HG03045 (cell line): ENCODE data around the gene CATSPER4.

ENCODE experiments used
- ATAC-seq: cut with Tn5 transposase; IDR thresholded peaks from one replicate; pipeline ENCODE4 v1.9.1; 2021; ENCODE audit warnings: mild to moderate bottlenecking, moderate library complexity; ENCODE audit not compliant: unreplicated experiment

CATSPER4 gene

GRCh38 chr1:26164036-26164860 lies 26.2 kb upstream of the CATSPER4 start:
- no peak for ATAC-seq

GRCh38 chr1:26164861-26165842 lies 25.2 kb upstream of the CATSPER4 start:
- ATAC-seq, result no peak

- no peak for ATAC-seq
Measured at GRCh38 chr1:26166719-26167281, 23.6 kb upstream of the CATSPER4 start.

GRCh38 chr1:26168410-26169197 lies 21.8 kb upstream of the CATSPER4 start, which contains the start of gene C1orf232:
TSS of gene C1orf232 (minus strand) at chr1:26168963. CDS start at chr1:26168499, 464 bp downstream.
- no peak for ATAC-seq

- ATAC-seq, result no peak
Measured at GRCh38 chr1:26169198-26169554, 21.2 kb upstream of the CATSPER4 start.

- peak; percentile 91 for ATAC-seq
Measured at GRCh38 chr1:26169669-26170471, 20.5 kb upstream of the CATSPER4 start, which contains the start of gene ZNF593. TSS of gene ZNF593 (plus strand) at chr1:26169908. CDS start at chr1:26169984, 76 bp downstream.

- no peak for ATAC-seq
Measured at GRCh38 chr1:26170472-26170821, 20.0 kb upstream of the CATSPER4 start.

GRCh38 chr1:26171084-26172072 lies 19.0 kb upstream of the CATSPER4 start, which contains the start of gene ZNF593OS:
TSS of gene ZNF593OS (minus strand) at chr1:26171832. CDS start at chr1:26171661, 171 bp downstream.
- ATAC-seq, result no peak

GRCh38 chr1:26175346-26175745 lies 15.1 kb upstream of the CATSPER4 start:
- no peak for ATAC-seq

- ATAC-seq, result no peak
Measured at GRCh38 chr1:26177182-26177684, 13.2 kb upstream of the CATSPER4 start, which contains the start of gene CNKSR1. TSS of gene CNKSR1 (plus strand) at chr1:26177491. CDS start at chr1:26177548, 57 bp downstream.

- no peak for ATAC-seq
Measured at GRCh38 chr1:26180010-26180506, 10.3 kb upstream of the CATSPER4 start.

GRCh38 chr1:26181586-26182382 lies 8.6 kb upstream of the CATSPER4 start:
- ATAC-seq, result no peak

- no peak for ATAC-seq
Measured at GRCh38 chr1:26182383-26182696, 8.1 kb upstream of the CATSPER4 start.

- ATAC-seq, result no peak
Measured at GRCh38 chr1:26184086-26184485, 6.3 kb upstream of the CATSPER4 start.

- ATAC-seq, result no peak
Measured at GRCh38 chr1:26184883-26185282, 5.5 kb upstream of the CATSPER4 start.

- no peak for ATAC-seq
Measured at GRCh38 chr1:26187882-26188281, 2.5 kb upstream of the CATSPER4 start.

GRCh38 chr1:26188477-26188876 lies 1.9 kb upstream of the CATSPER4 start:
- no peak for ATAC-seq
